ENCODE measurements around the gene SLC5A5. TPM values are rescaled to one million over a fixed set of nuclear protein-coding genes. Genes with fewer than 3 reads are reported as not detected.

Gene SLC5A5
- total RNA-seq, 1 donor from 2014 or later, result not detected

DNA sequence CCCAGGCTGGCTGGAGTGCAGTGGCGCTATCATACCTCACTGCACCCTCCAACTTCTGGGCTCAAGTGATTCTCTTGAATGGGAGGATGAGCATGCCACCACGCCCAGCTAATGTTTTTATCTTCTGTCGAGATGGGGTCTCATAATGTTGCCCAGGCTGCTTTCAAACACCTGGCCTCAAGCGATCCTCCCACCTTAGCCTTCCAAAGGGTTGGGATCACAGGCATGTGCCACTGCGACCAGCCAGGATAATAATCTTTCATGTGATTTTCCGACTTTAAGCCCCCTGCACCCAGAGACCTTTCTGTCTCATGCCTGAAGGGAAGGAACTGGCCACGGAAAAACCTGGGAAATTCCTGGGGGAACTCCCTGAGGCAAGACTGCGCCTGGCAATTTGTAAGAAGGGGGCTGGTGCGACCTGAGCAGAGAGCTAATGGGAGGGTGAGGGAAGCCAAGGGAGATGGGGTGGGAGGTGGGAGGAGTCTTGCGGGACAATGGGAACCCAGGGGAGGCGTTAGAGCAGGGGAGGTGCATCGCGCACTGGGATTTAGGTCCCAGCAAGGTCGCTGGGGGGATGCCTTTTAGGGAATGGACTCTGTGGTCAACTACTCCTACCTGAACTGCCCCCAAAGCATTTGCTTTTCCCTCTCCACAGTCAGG lies 59.9 kb downstream of the SLC5A5 start:
- Histone ChIP-seq H3K27me3 (no peaks in the 10 kb centered on the region), H3K27ac (no peak overlapping the region), H3K36me3 (no peaks in the 10 kb centered on the region), H3K9me3 (no peaks in the 10 kb centered on the region), H3K4me3 (peak overlapping the region; percentile 97), H3K4me1 (peaks cover 11% of the 10 kb centered on the region)
- TF ChIP-seq, protein P1, sequence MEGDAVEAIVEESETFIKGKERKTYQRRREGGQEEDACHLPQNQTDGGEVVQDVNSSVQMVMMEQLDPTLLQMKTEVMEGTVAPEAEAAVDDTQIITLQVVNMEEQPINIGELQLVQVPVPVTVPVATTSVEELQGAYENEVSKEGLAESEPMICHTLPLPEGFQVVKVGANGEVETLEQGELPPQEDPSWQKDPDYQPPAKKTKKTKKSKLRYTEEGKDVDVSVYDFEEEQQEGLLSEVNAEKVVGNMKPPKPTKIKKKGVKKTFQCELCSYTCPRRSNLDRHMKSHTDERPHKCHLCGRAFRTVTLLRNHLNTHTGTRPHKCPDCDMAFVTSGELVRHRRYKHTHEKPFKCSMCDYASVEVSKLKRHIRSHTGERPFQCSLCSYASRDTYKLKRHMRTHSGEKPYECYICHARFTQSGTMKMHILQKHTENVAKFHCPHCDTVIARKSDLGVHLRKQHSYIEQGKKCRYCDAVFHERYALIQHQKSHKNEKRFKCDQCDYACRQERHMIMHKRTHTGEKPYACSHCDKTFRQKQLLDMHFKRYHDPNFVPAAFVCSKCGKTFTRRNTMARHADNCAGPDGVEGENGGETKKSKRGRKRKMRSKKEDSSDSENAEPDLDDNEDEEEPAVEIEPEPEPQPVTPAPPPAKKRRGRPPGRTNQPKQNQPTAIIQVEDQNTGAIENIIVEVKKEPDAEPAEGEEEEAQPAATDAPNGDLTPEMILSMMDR (IDR thresholded peaks at IDR 0.05), result no peak
- no peak for ATAC-seq
- intact Hi-C loops (cut with DNase I), result no loop called here
- DNase-seq, result no peak

DNA sequence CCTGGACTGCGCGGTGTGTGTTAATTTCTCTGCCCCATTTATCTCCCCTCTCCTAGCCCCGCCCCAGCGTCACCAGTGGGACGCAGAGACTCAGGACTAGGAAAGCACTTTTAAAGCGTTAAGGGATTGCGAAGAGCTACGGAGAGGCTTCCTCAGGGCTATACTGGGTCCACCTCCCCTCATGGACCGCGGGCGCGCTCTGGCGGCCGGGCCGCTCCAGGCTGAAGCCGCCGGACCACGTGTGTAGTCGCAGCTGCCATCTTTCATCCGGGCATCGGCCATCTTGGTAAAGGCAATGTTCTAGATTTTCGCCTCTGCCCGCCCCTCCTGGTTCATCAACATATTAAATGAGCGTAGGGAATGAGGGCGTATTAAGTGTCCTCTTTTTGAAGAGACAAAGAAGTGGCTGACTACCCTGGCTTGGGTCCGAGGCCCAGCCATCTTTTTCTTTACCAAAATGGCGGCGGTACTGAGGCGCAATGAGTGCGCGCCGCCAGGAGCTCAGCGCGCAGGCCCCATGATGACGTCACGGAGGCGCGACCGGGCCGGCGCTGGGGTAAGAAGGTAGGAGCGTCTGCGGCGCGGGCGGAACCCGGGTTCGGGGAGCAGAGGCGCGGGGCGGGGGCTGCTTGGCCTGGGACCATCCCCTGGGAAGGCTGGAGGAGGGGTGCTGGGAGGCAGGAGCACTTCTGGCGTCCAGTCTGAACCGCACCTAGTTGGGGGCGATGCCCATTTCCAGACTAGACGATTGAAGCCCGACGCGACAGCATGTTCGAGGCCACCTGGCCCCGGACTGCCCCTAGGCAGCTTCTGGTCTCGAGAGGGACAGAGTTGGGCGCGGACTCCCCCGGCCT lies 61.0 kb downstream of the SLC5A5 start, which contains the start of gene CCDC124:
CCDC124 (plus strand) TSS at position 531 of the 854 bp plus-strand sequence. CDS start 3,406 bp downstream, outside the sequence.
- H3K4me3 ChIP-seq, result peak within 1 kb of the TSS; percentile 97
- TF ChIP-seq, protein P1 (IDR thresholded peaks at IDR 0.05), result peak; percentile 85
- H3K36me3 ChIP-seq, result no peaks in the 10 kb centered on the region
- H3K27ac ChIP-seq, result peak within 1 kb of the TSS; percentile 97
- intact Hi-C loops (cut with DNase I), result no loop called here
- DNase-seq, result peak; percentile 96
- no peaks in the 10 kb centered on the region for H3K27me3 ChIP-seq
- peak; percentile 98 for ATAC-seq
- H3K4me1 ChIP-seq, result peaks cover 11% of the 10 kb centered on the region
- H3K9me3 ChIP-seq, result no peaks in the 10 kb centered on the region

DNA sequence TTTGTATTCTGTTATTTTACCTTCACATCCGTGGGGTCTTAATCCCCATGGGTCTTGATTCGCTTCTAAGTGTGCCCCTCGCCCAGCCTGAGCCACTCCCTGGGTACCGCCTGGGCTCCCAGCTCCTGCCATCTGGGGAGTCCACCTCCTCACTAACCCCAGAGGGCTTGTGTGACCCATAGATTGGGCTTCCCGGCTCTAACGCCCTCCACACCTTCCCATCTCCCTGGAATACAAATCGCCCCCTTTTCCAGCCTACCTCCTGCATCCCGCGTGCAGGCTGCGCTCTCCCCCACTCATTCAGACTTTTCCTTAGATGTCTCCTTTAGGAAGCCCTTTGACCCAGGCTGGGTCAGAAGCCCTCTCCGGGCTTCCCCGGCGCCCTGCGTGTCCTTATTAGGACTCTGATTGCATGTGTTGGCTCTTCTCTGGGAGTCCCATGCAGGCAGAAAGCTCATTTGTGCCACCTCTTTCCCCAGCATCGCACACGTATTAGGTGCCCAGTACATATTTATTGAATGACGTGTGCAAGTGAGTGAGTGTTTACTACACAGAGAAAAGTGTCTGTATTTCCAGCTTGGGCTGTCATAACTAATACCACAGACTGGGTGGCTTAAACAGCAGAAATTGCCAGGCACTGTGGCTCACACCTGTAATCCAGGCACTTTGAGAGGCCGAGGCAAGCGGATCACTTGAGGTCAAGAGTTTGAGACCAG lies 61.8 kb downstream of the SLC5A5 start:
- intact Hi-C loops (cut with DNase I), result no loop called here
- H3K36me3 ChIP-seq, result no peaks in the 10 kb centered on the region
- no peaks in the 10 kb centered on the region for H3K27me3 ChIP-seq
- H3K9me3 ChIP-seq, result no peaks in the 10 kb centered on the region
- peak overlapping the region; percentile 97 for H3K27ac ChIP-seq
- H3K4me3 ChIP-seq, result peak overlapping the region; percentile 97
- H3K4me1 ChIP-seq, result peaks cover 11% of the 10 kb centered on the region
- DNase-seq, result no peak
- peak; percentile 3 for ATAC-seq
- TF ChIP-seq, protein P1 (IDR thresholded peaks at IDR 0.05), result no peak

DNA sequence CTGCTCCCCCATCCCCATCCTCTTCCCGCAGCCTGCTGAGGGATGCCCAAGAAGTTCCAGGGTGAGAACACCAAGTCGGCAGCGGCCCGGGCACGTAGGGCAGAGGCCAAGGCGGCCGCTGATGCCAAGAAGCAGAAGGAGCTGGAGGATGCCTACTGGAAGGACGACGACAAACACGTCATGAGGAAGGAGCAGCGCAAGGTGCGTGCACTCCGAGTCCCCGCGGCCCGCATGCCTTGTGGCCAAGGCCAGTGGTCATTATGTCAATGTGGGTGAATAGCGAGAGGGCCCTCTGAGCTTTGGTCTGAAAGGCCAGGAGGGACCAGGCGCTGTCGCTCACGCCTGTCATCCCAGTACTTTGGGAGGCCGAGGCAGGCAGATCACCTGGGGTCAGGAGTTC lies 64.6 kb downstream of the SLC5A5 start:
- no peak for ATAC-seq
- peaks cover 11% of the 10 kb centered on the region for H3K36me3 ChIP-seq
- H3K9me3 ChIP-seq, result no peaks in the 10 kb centered on the region
- H3K27ac ChIP-seq, result no peak overlapping the region
- intact Hi-C loops (cut with DNase I), result loop anchor here (5.0 kb wide), 1 partner anchor 61 kb away; no protein-coding TSS in a partner anchor
- TF ChIP-seq, protein P1 (IDR thresholded peaks at IDR 0.05), result no peak
- H3K4me1 ChIP-seq, result peaks cover 11% of the 10 kb centered on the region
- H3K27me3 ChIP-seq, result no peaks in the 10 kb centered on the region
- no peak for DNase-seq
- H3K4me3 ChIP-seq, result no peak overlapping the region

DNA sequence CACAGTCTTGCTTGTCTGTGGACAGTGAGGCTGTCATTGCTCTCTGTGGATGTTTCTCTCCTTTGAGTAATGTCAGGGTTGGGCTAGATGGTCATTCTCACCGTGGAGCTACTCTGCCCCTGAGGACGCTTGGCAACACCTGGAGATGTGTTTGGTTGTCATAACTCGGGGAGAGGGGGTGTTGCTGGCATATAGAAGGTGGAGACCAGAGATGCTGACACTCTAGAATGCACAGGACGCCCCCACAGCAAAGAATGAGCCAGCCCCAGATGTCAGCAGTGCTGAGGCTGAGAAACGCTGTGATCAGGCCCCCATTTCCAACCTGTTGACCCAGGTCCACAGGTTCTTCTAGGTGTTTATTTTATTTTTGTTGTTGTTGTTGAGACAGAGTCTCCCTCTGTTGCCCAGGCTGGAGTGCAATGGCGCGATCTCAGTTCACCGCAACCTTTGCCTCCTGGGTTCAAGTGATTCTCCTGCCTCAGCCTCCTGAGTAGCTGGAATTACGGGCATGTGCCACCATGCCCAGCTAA lies 65.7 kb downstream of the SLC5A5 start:
- Histone ChIP-seq H3K27me3 (no peaks in the 10 kb centered on the region), H3K36me3 (peaks cover 13% of the 10 kb centered on the region), H3K4me1 (peaks cover 11% of the 10 kb centered on the region), H3K9me3 (no peaks in the 10 kb centered on the region), H3K4me3 (no peak overlapping the region), H3K27ac (no peak overlapping the region)
- intact Hi-C loops (cut with DNase I), result loop anchor here (5.0 kb wide), 1 partner anchor 60 kb away; no protein-coding TSS in a partner anchor
- no peak for DNase-seq
- TF ChIP-seq, protein P1 (IDR thresholded peaks at IDR 0.05), result no peak
- no peak for ATAC-seq

Measured in upper lobe of right lung (tissue), 1 donor.